GM21723 (cell line): Measurements from ENCODE around the gene S1PR2.
A peak's percentile ranks its signal among the peaks of the same experiment; 100 is the strongest.
"Not testable (repeated sequence)": the region's sequence is repeated elsewhere in the genome, so short reads cannot be mapped to it uniquely, and the experiment has no call there.

Experiments
- ATAC-seq: cut with Tn5 transposase; IDR thresholded peaks from one replicate; pipeline ENCODE4 v1.9.1; 2021; ENCODE audit warnings: mild to moderate bottlenecking, moderate library complexity; ENCODE audit not compliant: unreplicated experiment

S1PR2 gene

DNA sequence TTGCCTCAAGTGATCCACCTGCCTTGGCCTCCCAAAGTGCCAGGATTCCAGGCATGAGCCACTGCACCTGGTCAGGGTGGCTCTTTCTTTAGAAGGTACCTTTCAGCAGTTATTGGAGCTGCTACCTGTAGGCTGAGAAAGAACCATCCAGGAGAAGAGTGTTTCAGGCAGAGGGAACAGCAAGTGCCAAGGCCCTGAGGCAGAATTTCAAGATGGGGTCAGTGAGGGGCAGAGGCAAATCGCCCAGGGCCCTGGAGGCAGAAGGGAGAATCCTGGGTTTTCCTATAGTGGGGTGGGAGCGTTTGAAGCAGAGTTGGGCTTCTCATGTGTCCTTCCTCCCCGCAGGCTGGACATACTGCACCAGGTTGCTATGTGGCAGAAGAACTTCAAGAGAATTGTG, 23.1 kb upstream of the S1PR2 start:
- no peak for ATAC-seq

DNA sequence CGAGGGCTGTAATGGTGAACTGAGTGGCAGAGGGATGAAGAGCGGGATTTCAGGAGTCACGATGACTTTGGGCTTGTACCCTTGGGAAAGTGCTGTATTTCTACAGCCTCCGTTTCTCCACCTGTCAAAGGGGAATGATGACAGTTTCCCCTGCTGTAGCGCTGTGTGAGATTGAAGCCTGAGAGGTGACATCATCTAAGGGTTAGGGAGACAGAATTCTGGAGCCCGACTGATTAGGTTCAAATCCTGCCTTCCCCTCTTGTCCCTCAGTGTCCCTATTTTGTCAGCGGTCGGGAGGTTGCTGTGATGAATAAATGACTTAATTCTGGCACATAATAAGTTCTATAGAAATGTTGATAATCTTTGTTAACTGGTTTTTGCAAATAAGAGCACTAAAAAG, 21.6 kb upstream of the S1PR2 start:
- no peak for ATAC-seq

DNA sequence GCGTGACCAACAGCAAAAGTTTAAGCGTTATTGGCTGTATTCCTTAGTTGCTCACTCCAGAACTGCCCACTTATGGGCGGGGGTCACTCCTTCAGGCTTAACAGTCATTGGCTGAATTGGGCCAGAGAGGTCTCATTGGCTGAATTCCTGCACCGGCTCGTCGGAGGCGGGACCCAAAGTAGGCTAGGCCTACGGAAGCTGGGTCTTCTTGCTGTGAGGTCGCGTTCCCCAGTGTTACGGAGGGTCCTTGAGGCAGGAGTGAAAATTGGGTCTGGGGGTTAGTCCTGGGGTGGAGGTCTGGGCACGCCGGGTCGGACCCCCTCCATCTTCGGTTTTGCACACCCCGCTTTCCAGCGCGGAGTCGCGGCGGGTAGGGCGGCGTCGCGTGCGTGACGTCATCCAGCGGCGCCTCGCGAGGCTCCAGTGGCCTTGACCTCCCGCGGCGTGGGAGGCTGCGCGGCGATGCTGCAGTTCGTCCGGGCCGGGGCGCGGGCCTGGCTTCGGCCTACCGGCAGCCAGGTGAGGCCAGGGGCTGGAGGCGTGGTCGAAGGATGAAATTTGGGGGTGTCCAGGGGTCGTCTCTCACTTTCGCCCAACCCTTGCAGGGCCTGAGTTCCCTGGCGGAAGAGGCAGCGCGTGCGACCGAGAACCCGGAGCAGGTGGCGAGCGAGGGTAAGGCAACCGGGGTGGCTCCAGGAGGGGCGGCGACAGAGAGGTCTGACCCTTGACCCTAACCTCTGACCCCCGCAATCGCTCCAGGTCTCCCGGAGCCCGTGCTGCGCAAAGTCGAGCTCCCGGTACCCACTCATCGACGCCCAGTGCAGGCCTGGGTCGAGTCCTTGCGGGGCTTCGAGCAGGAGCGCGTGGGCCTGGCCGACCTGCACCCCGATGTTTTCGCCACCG, 20.9 kb upstream of the S1PR2 start, which contains the start of gene MRPL4:
Gene MRPL4, plus strand, starts transcription at position 423 of the 903 bp plus-strand sequence. Its CDS starts 40 bp downstream, at position 463.
- peak; percentile 76 for ATAC-seq

DNA sequence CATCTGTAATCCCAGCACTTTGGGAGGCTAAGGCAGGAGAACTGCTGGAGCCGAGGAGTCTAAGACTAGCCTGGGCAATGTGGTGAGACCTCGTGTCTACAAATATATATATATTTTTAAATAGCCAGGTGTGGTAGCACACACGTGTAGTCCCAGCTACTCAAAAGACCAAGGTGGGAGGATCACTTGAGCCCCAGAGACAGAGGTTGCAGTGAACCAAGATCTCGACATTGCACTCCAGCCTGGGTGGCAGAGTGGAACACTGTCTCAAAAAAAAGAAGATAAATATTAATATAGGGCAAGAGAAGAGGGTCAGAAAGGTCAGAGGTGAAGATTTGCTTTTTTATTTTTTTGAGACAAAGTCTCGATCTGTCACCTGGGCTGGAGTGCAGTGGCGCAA, 15.4 kb upstream of the S1PR2 start:
- no peak for ATAC-seq

DNA sequence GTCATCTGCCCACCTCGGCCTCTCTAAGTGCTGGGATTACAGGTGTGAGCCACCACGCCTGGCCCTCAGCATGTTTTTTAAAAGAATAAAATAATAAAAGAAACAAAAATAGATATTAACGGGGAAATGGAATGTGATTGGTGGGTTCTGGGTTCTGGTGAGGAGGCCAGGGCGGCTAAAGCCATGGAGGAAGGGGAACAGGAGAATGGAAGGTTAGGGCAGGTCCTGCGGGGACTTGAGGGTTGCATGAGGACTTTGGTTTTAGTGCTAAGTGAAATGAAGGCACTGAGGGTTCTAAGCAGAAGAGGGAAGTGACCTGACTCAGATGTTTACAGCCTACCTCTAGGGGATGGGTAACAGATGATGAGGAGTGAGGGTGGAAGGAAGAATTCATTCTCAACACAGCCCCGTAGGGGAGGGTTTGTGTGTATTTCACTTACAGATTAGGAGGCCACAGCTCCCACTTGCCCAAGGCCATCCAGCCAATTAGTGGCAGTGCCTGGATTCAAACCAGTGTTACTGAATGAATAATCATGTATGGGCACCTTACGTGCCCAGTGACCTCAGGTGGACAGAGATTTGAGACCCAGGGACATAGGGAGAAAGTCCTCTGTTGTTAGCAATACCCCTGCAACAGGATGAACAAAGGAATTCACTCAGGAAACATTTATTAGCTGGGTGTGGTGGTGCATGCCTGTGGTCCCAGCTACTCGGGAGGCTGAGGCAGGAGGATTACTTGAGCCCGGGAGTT, 14.2 kb upstream of the S1PR2 start:
- no peak for ATAC-seq

GRCh38 chr19:10243606-10244005, 12.5 kb upstream of the S1PR2 start:
- no peak for ATAC-seq

GRCh38 chr19:10241826-10242449, 10.8 kb upstream of the S1PR2 start:
- not testable (repeated sequence) for ATAC-seq

DNA sequence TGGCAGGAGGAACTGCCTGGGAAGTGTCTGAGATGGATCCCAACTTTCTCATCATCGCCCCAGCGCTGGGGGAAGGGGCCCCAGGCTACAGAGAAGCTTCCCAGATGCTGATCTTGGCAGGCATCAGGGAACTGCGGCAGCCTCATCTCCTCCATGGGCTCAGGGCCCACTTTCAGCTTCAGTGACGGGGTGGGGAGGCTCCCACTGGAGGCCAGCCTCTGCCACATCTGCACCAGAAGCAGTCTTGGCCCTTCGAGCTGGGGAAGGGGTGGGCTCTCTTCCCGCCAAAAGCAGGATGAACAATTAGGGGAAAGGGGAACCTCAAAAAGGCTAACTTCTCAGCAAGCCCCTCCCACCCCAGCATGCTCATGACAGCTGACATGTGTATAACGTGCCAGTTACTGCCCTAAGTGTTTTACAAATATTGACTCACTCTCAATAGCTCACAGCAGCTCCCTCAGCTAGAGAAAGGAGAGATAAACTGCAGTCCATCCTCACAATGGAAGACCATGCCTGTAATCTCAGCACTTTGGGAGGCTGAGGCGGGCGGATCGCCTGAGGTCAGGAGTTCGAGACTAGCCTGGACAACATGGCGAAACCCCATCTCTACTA, 7.1 kb upstream of the S1PR2 start:
- no peak for ATAC-seq

DNA sequence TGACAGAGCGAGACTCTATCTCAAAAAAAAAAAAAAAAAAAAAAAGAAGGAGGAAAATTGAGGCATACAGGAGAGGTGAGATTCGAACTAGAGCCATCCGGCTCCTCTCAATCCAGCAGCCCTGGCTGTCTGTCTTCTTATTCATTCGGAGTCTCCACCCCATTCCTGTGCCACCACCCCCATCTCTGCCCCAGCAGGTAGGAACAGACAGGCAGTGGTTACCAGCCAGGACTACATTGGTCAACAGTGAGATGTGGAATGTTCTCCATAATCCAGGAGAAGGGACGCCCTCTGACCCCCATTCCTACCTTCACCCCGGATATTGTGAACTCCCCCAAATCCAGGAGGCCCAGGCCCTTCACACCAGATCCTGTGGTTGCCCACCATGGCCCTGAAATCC, 6.6 kb upstream of the S1PR2 start:
- ATAC-seq = no peak

DNA sequence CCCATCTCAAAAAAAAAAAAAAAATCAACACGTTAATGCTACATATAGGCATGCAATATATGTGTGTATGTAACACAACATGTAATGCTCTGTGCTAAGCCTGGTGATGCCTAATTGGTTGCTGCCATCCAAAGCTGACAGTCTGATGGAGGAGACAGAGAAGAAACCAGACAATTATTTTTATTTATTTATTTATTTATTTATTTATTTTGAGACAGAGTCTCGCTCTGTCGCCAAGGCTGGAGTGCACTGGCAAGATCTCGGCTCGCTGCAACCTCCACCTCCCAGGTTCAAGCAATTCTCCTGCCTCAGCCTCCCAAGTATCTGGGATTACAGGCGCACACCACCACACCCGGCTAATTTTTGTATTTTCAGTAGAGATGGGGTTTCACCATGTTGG, 4.3 kb upstream of the S1PR2 start:
- ATAC-seq = not testable (repeated sequence)

DNA sequence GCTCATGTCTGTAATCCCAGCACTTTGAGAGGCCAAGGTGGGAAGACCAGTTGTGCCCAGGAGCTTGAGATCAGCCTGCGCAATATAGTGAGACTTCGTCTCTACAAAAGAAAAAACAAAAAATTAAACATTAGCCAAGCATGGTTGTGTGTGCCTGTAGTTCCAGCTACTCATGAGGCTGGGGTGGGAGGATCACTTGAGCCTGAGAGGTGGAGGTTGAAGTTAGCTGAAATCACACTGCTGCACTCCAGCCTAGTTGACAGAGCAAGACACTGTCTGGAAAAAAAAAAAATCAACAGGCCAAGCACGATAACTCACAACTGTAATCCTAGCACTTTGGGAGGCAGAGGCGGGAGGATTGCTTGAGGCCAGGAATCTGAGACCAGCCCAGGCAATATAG, 3.9 kb upstream of the S1PR2 start:
- ATAC-seq = no peak

DNA sequence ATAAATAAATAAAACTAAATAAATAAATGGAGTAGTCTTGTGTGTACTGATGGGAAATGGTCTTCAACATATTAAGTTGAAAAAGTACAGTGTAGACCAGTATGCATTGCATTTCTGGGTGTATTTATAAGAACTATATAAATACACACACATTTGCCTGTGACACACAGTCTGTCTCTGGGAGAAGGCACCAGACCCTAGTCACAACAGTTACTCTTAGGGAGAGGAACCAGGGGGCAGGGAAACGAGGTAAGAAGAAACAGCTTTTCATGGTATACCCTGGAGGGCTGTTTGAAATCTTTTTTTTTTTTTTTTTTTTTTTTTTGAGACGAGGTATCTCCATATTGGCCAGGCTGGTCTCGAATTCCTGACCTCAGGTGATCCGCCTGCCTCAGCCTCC, 2.8 kb upstream of the S1PR2 start:
- no peak for ATAC-seq

DNA sequence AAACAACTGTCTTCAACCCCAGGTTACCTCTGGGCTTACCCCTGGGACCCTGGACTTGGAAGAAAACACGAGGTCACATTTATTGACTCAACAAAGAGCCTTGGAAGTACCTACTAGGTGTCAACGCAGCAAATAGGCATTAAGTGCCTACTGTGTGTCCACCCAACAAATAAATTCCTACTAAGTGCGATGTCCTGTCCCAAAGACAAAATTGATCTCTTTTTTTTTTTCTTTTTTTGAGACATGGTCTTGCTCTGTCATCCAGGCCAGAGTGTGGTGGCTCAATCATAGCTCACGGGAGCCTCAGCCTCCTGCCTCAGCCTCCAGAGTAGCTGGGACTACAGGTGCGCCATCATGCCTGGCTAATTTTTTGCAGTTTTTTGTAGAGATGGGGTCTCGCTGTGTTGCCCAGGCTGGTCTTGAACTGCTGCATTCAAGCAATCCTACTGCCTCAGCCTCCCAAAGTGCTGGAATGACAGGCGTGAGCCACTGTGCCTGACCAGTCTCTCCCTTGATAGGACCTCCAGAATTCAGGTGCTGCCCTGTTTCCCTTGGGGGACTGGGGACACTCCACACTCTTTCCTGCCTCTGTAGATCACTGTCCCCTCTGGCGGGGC, 589 bp upstream of the S1PR2 start:
- ATAC-seq = no peak

GRCh38 chr19:10230173-10230860, 814 bp downstream of the S1PR2 start:
- peak; percentile 27 for ATAC-seq

DNA sequence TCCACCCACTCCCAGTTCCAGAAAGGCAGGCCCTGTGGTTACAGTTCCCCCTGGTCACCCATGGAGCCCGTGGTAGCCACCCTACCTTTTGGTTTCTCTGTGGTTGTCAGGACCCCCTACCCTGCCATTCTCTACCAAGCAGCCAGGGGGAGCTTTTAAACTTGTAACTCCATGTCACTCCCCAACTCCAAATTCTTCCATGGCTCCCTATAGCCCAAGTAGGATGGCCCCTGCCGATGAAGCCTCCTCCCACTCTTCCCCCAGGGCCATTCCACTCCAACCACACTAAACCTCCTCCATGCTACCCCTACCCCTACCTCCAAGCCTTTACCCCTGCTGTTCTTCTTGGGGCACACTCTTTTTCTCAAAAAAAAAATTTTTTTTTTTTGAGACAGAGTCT, 2.2 kb downstream of the S1PR2 start:
- no peak for ATAC-seq

- no peak for ATAC-seq
Measured at GRCh38 chr19:10228393-10228792, 2.7 kb downstream of the S1PR2 start.

GRCh38 chr19:10227026-10227971, 3.8 kb downstream of the S1PR2 start:
- no peak for ATAC-seq

- no peak for ATAC-seq
Measured at GRCh38 chr19:10226376-10227025, 4.6 kb downstream of the S1PR2 start.

DNA sequence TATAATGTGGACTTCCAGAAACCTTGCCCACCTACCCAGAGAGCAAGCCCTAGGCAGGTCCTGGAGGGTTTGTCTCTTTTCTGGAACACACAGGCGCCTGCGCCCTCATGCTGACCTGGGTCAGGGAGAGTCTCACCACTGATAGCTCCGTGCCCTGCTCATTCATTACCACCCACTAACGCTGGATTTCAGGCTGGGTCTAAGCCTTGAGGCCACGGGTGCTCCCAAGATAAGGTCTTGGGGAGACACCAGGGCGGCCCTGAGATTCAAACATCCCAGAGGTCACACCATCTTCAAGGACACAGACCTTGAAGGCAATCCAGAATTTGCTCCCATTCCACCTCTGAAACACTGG, 5.1 kb downstream of the S1PR2 start:
- ATAC-seq = no peak
